Endothelial cell (in vitro differentiated cells): Measurements from ENCODE around the gene SEC16A. TPM values are rescaled to one million over a fixed set of nuclear protein-coding genes. Genes with fewer than 3 reads are reported as not detected.
A peak's percentile ranks its signal among the peaks of the same experiment; 100 is the strongest.

Source experiments
- DNase-seq: peaks from one replicate; pipeline ENCODE4 v3.0.0; 2021; ENCODE audit warnings: low spot score
- H3K27ac Mint-ChIP-seq: one replicate; pipeline ENCODE4 v1.8.0; 2021; ENCODE audit warnings: mixed read lengths, inconsistent platforms; ENCODE audit not compliant: unreplicated experiment
- H3K27me3 Mint-ChIP-seq: one replicate; pipeline ENCODE4 v1.8.0; 2021; ENCODE audit warnings: mild to moderate bottlenecking, moderate library complexity, mixed read lengths, inconsistent platforms; ENCODE audit not compliant: unreplicated experiment
- H3K36me3 Mint-ChIP-seq: one replicate; pipeline ENCODE4 v1.8.0; 2021; ENCODE audit warnings: mild to moderate bottlenecking, low read depth, mixed read lengths, inconsistent platforms; ENCODE audit not compliant: unreplicated experiment
- H3K4me1 Mint-ChIP-seq: one replicate; pipeline ENCODE4 v1.8.0; 2021; ENCODE audit warnings: mild to moderate bottlenecking, mixed read lengths, inconsistent platforms; ENCODE audit not compliant: unreplicated experiment
- H3K4me3 Mint-ChIP-seq: one replicate; pipeline ENCODE4 v1.8.0; 2021; ENCODE audit warnings: mild to moderate bottlenecking, mixed read lengths, inconsistent platforms; ENCODE audit not compliant: unreplicated experiment
- H3K9me3 Mint-ChIP-seq: one replicate; pipeline ENCODE4 v1.8.0; 2021; ENCODE audit warnings: mixed read lengths, inconsistent platforms; ENCODE audit not compliant: unreplicated experiment
- CTCF ChIP-seq: fragments of 200-600 bp; sonication (generic); IDR thresholded peaks from one replicate; pipeline ENCODE4 v1.5.0; 2021; ENCODE audit warnings: antibody characterized with exemption; ENCODE audit not compliant: unreplicated experiment
- long read RNA-seq: library from polyadenylated mRNA; unstranded; transcript quantifications from one replicate; pipeline ENCODE4 v2.0.0, GENCODE V29; 2020; ENCODE audit not compliant: unreplicated experiment
- total RNA-seq: library from RNA; stranded (reverse); fragmentation: NEBNext Ultra II Directional; extraction: Animal tissue kit (Norgen Biotek cat#: 25700); gene quantifications from one replicate; pipeline ENCODE4 v1.2.1, GENCODE V29; 2021; ENCODE audit not compliant: unreplicated experiment

The SEC16A gene
- total RNA-seq: 79.5 TPM
- long read RNA-seq, partial matches to known transcripts: 0 of 6 reads
- long read RNA-seq, other reads (novel, unspliced or antisense): 6 of 6 reads

DNA sequence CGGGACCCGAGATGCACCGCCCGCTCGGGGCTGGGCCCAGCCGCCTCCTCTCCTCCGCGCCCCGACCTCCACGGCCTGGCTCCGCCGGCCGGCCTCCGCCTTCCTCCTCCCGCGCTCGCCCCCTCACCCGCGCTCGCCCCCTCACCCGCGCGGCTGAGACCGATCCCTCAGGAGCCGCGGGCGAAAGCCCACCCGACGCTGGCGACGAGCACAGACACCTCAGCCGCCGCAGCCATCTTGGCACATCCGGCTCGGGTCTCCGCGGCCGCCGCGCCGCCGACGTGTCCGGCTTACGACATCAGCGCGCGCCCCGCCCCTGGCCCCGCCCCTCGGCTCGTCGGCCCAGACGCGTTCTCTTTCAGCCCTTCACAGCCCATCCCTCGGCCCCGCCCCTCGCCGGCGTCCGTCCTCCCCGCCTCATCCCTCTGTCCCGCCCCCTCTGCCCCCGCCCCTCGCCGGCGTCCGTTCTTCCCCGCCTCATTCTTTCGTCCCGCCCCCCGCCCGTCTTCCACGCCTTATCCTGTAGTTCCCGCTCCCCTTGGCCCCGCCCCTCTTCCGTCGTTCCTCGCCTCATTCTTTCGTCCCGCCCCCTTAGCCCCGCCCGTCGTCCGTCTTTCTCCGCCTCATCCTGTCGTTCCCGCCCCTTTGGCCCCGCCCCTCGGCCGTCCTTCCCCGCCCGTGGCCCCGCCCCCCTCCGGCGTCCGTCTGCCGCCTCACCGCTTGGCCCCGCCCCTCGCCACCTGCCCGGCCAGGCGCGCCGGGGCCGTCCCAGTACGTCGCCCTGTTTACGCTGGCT, at the start of gene SEC16A:
SEC16A (minus strand) TSS at position 248 of the 796 bp plus-strand sequence. CDS start 5,425 bp downstream, outside the sequence.
- peak within 1 kb of the TSS; percentile 98 for H3K27ac Mint-ChIP-seq
- peak within 1 kb of the TSS; percentile 94 for H3K4me3 Mint-ChIP-seq
- no peak for TF ChIP-seq CTCF
- peaks cover 15% of the 10 kb centered on the region for H3K36me3 Mint-ChIP-seq
- peaks cover 18% of the 10 kb centered on the region for H3K27me3 Mint-ChIP-seq
- no peaks in the 10 kb centered on the region for H3K9me3 Mint-ChIP-seq
- DNase-seq: peak; percentile 100
- peaks cover 22% of the 10 kb centered on the region for H3K4me1 Mint-ChIP-seq

GRCh38 chr9:136531904-136532798, 49.3 kb upstream of the SEC16A start:
- H3K27ac Mint-ChIP-seq: peak overlapping the region; percentile 98
- no peak for TF ChIP-seq CTCF
- peaks cover 36% of the 10 kb centered on the region for H3K4me1 Mint-ChIP-seq
- DNase-seq: no peak
- H3K27me3 Mint-ChIP-seq: peaks cover 16% of the 10 kb centered on the region
- H3K9me3 Mint-ChIP-seq: no peaks in the 10 kb centered on the region
- H3K4me3 Mint-ChIP-seq: peak overlapping the region; percentile 81
- H3K36me3 Mint-ChIP-seq: peaks cover 7% of the 10 kb centered on the region

GRCh38 chr9:136531186-136531903, 48.5 kb upstream of the SEC16A start:
- no peak for TF ChIP-seq CTCF
- Mint-ChIP-seq H3K36me3 (peaks cover 6% of the 10 kb centered on the region), H3K9me3 (no peaks in the 10 kb centered on the region), H3K27ac (peak overlapping the region; percentile 95), H3K27me3 (peaks cover 13% of the 10 kb centered on the region), H3K4me3 (peak overlapping the region; percentile 79), H3K4me1 (peaks cover 34% of the 10 kb centered on the region)
- DNase-seq: no peak

- Mint-ChIP-seq H3K4me3 (no peak overlapping the region), H3K27ac (peak overlapping the region; percentile 95), H3K27me3 (peaks cover 13% of the 10 kb centered on the region), H3K9me3 (no peaks in the 10 kb centered on the region), H3K4me1 (peaks cover 34% of the 10 kb centered on the region), H3K36me3 (peaks cover 6% of the 10 kb centered on the region)
- TF ChIP-seq CTCF: no peak
- no peak for DNase-seq
Observed at GRCh38 chr9:136530461-136531089, 47.7 kb upstream of the SEC16A start.
